Measurements from ENCODE around the gene YJEFN3. TPM values are rescaled to one million over a fixed set of nuclear protein-coding genes. Genes with fewer than 3 reads are reported as not detected.

Gene YJEFN3
- total RNA-seq, 2 donors from 2014 or later: 2.6 to 11.2 TPM

GRCh38 chr19:19531951-19532805, 3.5 kb downstream of the YJEFN3 start:
- WGBS, 2 donors: 19 to 24% methylated on average over 25 to 44 of the region's 48 CpGs
- no peak overlapping the region for H3K4me3 ChIP-seq
- H3K27ac ChIP-seq: no peak overlapping the region
- peaks cover 8% of the 10 kb centered on the region for H3K4me1 ChIP-seq
- intact Hi-C loops (cut with DNase I): no loop called here
- peak; percentile 76 for ATAC-seq
- TF ChIP-seq, protein P1, sequence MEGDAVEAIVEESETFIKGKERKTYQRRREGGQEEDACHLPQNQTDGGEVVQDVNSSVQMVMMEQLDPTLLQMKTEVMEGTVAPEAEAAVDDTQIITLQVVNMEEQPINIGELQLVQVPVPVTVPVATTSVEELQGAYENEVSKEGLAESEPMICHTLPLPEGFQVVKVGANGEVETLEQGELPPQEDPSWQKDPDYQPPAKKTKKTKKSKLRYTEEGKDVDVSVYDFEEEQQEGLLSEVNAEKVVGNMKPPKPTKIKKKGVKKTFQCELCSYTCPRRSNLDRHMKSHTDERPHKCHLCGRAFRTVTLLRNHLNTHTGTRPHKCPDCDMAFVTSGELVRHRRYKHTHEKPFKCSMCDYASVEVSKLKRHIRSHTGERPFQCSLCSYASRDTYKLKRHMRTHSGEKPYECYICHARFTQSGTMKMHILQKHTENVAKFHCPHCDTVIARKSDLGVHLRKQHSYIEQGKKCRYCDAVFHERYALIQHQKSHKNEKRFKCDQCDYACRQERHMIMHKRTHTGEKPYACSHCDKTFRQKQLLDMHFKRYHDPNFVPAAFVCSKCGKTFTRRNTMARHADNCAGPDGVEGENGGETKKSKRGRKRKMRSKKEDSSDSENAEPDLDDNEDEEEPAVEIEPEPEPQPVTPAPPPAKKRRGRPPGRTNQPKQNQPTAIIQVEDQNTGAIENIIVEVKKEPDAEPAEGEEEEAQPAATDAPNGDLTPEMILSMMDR (IDR thresholded peaks at IDR 0.05): peak; percentile 90 to 97 (median 94)
- no peak for TF ChIP-seq POLR2A (IDR thresholded peaks at IDR 0.05)
- H3K27me3 ChIP-seq: no peaks in the 10 kb centered on the region
- H3K36me3 ChIP-seq (replicated peaks in 1 of 2; ENCODE audit: insufficient read depth in 1 of 2, low read depth in 2 of 2): peaks cover 0 to 2% of the 10 kb centered on the region in 2 donors
- H3K9me3 ChIP-seq: no peaks in the 10 kb centered on the region
- peak; percentile 78 to 87 (median 83) for DNase-seq

GRCh38 chr19:19532806-19533701, 4.3 kb downstream of the YJEFN3 start:
- 69% methylated on average over 10 to 14 of the region's 14 CpGs for WGBS, 2 donors
- intact Hi-C loops (cut with DNase I): no loop called here
- Histone ChIP-seq H3K4me3 (no peak overlapping the region), H3K27ac (no peak overlapping the region), H3K36me3 (replicated peaks in 1 of 2; ENCODE audit: insufficient read depth in 1 of 2, low read depth in 2 of 2) (no peaks in the 10 kb centered on the region), H3K4me1 (peaks cover 17% of the 10 kb centered on the region), H3K27me3 (peaks cover 0 to 7% of the 10 kb centered on the region in 2 donors), H3K9me3 (no peaks in the 10 kb centered on the region)
- DNase-seq: no peak
- no peak for TF ChIP-seq POLR2A (IDR thresholded peaks at IDR 0.05)
- TF ChIP-seq, protein P1 (IDR thresholded peaks at IDR 0.05): no peak
- ATAC-seq: no peak

- Histone ChIP-seq H3K9me3 (no peaks in the 10 kb centered on the region), H3K27me3 (peaks cover 0 to 15% of the 10 kb centered on the region in 2 donors), H3K4me1 (peaks cover 24% of the 10 kb centered on the region), H3K4me3 (no peak overlapping the region), H3K27ac (no peak overlapping the region), H3K36me3 (replicated peaks in 1 of 2; ENCODE audit: insufficient read depth in 1 of 2, low read depth in 2 of 2) (no peaks in the 10 kb centered on the region)
- intact Hi-C loops (cut with DNase I): no loop called here
- WGBS, 2 donors: 78 to 85% methylated on average over 5 to 6 of the region's 6 CpGs
- ATAC-seq (no peak), DNase-seq (no peak)
- no peak for TF ChIP-seq POLR2A (IDR thresholded peaks at IDR 0.05)
- TF ChIP-seq, protein P1 (IDR thresholded peaks at IDR 0.05): no peak
Measured at GRCh38 chr19:19533841-19534240, 5.1 kb downstream of the YJEFN3 start.

- no peak for ATAC-seq
Measured at GRCh38 chr19:19534556-19535265, 6.0 kb downstream of the YJEFN3 start.

More at GRCh38 chr19:19534556-19535265, 6.0 kb downstream of the YJEFN3 start:
- Histone ChIP-seq H3K4me1 (peaks cover 24% of the 10 kb centered on the region), H3K4me3 (no peak overlapping the region), H3K27me3 (peaks cover 0 to 18% of the 10 kb centered on the region in 2 donors), H3K9me3 (no peaks in the 10 kb centered on the region), H3K27ac (no peak overlapping the region), H3K36me3 (replicated peaks in 1 of 2; ENCODE audit: insufficient read depth in 1 of 2, low read depth in 2 of 2) (no peaks in the 10 kb centered on the region)
- no peak for DNase-seq
- intact Hi-C loops (cut with DNase I): loop anchor here (5.0 kb wide), 1 partner anchor 423 kb away; no protein-coding TSS in a partner anchor
- 64 to 70% methylated on average over 16 to 27 of the region's 27 CpGs for WGBS, 2 donors
- no peak for TF ChIP-seq POLR2A (IDR thresholded peaks at IDR 0.05)

All from body of pancreas (tissue), 4 donors.